SU-DHL-6 (cell line): Measurements from ENCODE around the gene SLC37A2.

Experiments used
- H2AFZ ChIP-seq: fragments of 200-600 bp; sonication (generic); 2 replicates; pipeline ENCODE4 v1.6.1; 2014; ENCODE audit warnings: low read depth, mild to moderate bottlenecking, moderate library complexity, mixed read lengths, antibody characterized with exemption, low read length; ENCODE audit not compliant: severe bottlenecking
- H3F3A ChIP-seq: fragments of 200-600 bp; shearing (Covaris generic); 2 replicates; pipeline ENCODE4 v1.6.0; 2016; ENCODE audit warnings: antibody characterized with exemption, mild to moderate bottlenecking; ENCODE audit not compliant: insufficient read depth
- H3K27ac ChIP-seq: fragments of 200-600 bp; sonication (generic); 2 replicates; pipeline ENCODE4 v1.5.1; 2016; ENCODE audit warnings: low read depth, mild to moderate bottlenecking, low read length, moderate library complexity, mixed read lengths
- H3K27me3 ChIP-seq: fragments of 200-600 bp; sonication (generic), shearing (Covaris generic); 2 replicates; pipeline ENCODE4 v1.6.0; 2014; ENCODE audit warnings: mild to moderate bottlenecking, low read length
- H3K36me3 ChIP-seq: fragments of 200-600 bp; sonication (generic); 2 replicates; pipeline ENCODE4 v1.6.1; 2014; ENCODE audit warnings: mild to moderate bottlenecking, low read length, mixed read lengths
- H3K4me2 ChIP-seq: fragments of 300-600, 200-600 bp; shearing (Covaris generic), sonication (generic); 2 replicates; pipeline ENCODE4 v1.6.0; 2014; ENCODE audit warnings: low read length, low read depth, mild to moderate bottlenecking; ENCODE audit not compliant: poor library complexity, severe bottlenecking
- H3K4me3 ChIP-seq: fragments of 200-600 bp; sonication (generic); 2 replicates; pipeline ENCODE4 v1.5.1; 2014; ENCODE audit warnings: antibody characterized with exemption, low read length, mild to moderate bottlenecking, mixed read lengths; ENCODE audit not compliant: insufficient read depth, poor library complexity, severe bottlenecking
- H3K79me2 ChIP-seq: fragments of 200-600 bp; sonication (generic); 2 replicates; pipeline ENCODE4 v1.6.1; 2014; ENCODE audit warnings: mild to moderate bottlenecking, low read length, moderate library complexity; ENCODE audit not compliant: insufficient read depth
- H3K9ac ChIP-seq: fragments of 200-600 bp; sonication (generic); 2 replicates; pipeline ENCODE4 v1.7.0; 2014; ENCODE audit warnings: mild to moderate bottlenecking, low read length
- H3K9me2 ChIP-seq: fragments of 200-600 bp; sonication (generic); replicated peaks from 2 replicates; pipeline ENCODE4 v1.6.1; 2014; ENCODE audit warnings: low read length; ENCODE audit not compliant: insufficient read depth
- H3K9me3 ChIP-seq: fragments of 200-600 bp; sonication (generic); 2 replicates; pipeline ENCODE4 v1.6.1; 2014; ENCODE audit warnings: low read length, mixed read lengths; ENCODE audit not compliant: insufficient read depth
- H4K20me1 ChIP-seq: fragments of 200-600 bp; sonication (generic); 2 replicates; pipeline ENCODE4 v1.6.1; 2014; ENCODE audit warnings: low read depth, mild to moderate bottlenecking, antibody characterized with exemption, low read length, moderate library complexity, mixed read lengths
- EZH2phosphoT487 ChIP-seq: fragments of 200-600 bp; sonication (generic), shearing (Covaris generic); conservative IDR thresholded peaks from 2 replicates; pipeline ENCODE4 v1.6.1; 2018; ENCODE audit warnings: mild to moderate bottlenecking, antibody characterized with exemption, low read length, moderate library complexity, mixed read lengths
- TF ChIP-seq, protein P1 (sequence below): fragments of 200-600 bp; sonication (generic); IDR thresholded peaks from one replicate; pipeline ENCODE4 v1.5.1; 2017; ENCODE audit warnings: antibody characterized with exemption, mild to moderate bottlenecking, low read length, moderate library complexity; ENCODE audit not compliant: insufficient read depth, poor library complexity, severe bottlenecking

Gene SLC37A2

GRCh38 chr11:125061281-125061680 is 1.8 kb upstream of the SLC37A2 start:
- Histone ChIP-seq H3K9ac (no peak overlapping the region), H3K4me3 (no peak overlapping the region), H3F3A (no peaks in the 10 kb centered on the region), H3K27me3 (no peaks in the 10 kb centered on the region), H3K36me3 (no peaks in the 10 kb centered on the region), H3K27ac (no peak overlapping the region), H2AFZ (no peak overlapping the region), H3K79me2 (no peaks in the 10 kb centered on the region), H3K9me3 (no peaks in the 10 kb centered on the region), H4K20me1 (no peaks in the 10 kb centered on the region), H3K9me2 (no peaks in the 10 kb centered on the region), H3K4me2 (no peak overlapping the region)
- no peak for TF ChIP-seq EZH2phosphoT487
- TF ChIP-seq, protein P1, sequence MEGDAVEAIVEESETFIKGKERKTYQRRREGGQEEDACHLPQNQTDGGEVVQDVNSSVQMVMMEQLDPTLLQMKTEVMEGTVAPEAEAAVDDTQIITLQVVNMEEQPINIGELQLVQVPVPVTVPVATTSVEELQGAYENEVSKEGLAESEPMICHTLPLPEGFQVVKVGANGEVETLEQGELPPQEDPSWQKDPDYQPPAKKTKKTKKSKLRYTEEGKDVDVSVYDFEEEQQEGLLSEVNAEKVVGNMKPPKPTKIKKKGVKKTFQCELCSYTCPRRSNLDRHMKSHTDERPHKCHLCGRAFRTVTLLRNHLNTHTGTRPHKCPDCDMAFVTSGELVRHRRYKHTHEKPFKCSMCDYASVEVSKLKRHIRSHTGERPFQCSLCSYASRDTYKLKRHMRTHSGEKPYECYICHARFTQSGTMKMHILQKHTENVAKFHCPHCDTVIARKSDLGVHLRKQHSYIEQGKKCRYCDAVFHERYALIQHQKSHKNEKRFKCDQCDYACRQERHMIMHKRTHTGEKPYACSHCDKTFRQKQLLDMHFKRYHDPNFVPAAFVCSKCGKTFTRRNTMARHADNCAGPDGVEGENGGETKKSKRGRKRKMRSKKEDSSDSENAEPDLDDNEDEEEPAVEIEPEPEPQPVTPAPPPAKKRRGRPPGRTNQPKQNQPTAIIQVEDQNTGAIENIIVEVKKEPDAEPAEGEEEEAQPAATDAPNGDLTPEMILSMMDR, result no peak

DNA sequence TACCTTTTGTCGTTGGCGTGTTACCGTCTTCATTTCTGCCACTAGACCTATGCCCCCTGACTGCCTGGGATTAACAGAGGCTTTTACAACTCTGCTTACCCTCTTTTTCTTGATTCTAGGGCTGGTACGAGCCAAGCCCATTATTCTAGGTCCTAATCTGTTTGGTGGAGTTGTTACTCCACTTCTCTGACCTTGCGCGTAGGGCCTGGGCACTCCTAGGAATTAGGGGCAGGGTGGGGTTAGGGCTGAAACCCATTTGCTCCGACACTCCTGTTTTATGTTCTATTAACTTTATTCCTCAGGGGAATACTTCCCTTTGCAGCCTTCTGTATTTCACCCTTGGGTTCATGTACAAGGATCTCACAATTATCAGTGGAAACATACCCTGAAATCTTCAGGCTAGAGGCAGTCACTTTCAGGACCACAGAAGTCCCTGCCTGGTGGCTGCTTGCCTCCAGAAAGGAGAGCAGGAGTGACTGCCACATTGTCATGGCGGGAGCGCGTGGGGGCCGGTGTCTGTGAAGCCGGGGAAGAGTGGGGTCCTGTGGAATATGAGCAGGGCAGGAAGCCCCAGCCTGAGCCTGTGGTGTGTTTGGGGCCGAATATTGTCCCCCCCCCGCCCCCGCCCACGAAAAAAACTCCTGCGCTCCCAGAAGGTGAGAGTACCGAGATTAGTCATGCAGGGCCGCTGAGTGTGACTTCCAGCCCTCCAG is 731 bp upstream of the SLC37A2 start:
- Histone ChIP-seq H2AFZ (no peak overlapping the region), H4K20me1 (no peaks in the 10 kb centered on the region), H3K79me2 (no peaks in the 10 kb centered on the region), H3K27ac (no peak overlapping the region), H3K4me2 (no peak overlapping the region), H3K4me3 (no peak overlapping the region), H3K9me2 (no peaks in the 10 kb centered on the region), H3K36me3 (no peaks in the 10 kb centered on the region), H3K27me3 (no peaks in the 10 kb centered on the region), H3F3A (no peaks in the 10 kb centered on the region), H3K9me3 (no peaks in the 10 kb centered on the region), H3K9ac (no peak overlapping the region)
- TF ChIP-seq, protein P1, result no peak
- TF ChIP-seq EZH2phosphoT487, result no peak

GRCh38 chr11:125063429-125064043 is 431 bp downstream of the SLC37A2 start:
- Histone ChIP-seq H3K27me3 (no peaks in the 10 kb centered on the region), H3K9ac (no peak overlapping the region), H2AFZ (no peak overlapping the region), H3K79me2 (no peaks in the 10 kb centered on the region), H4K20me1 (no peaks in the 10 kb centered on the region), H3K9me2 (no peaks in the 10 kb centered on the region), H3K4me3 (no peak overlapping the region), H3K27ac (no peak overlapping the region), H3K4me2 (no peak overlapping the region), H3K9me3 (no peaks in the 10 kb centered on the region), H3F3A (no peaks in the 10 kb centered on the region), H3K36me3 (no peaks in the 10 kb centered on the region)
- TF ChIP-seq EZH2phosphoT487, result no peak
- TF ChIP-seq, protein P1, result no peak
